Adrenal gland (tissue), 5 donors: ENCODE data around the gene CAMK2A.

Experiments used
- POLR2A ChIP-seq, 2 donors: fragments of 450-650 bp; IDR thresholded peaks; one replicate each; pipeline ENCODE4 v1.6.1; 2017; ENCODE audit warnings: antibody characterized with exemption in 2 of 2, mild to moderate bottlenecking in 2 of 2, moderate library complexity in 1 of 2
- TF ChIP-seq, protein P1 (sequence below), 6 experiments: fragments of 450-650 bp in 4 of 6; fragments of 200-600 bp in 2 of 6; sonication (generic) in 1 of 6; IDR thresholded peaks; 1 replicate in 5 of 6; 2 replicates in 1 of 6; pipeline versions ENCODE4 v1.5.1 to v1.8.0; 2016 to 2021; ENCODE audit warnings: antibody characterized with exemption in 6 of 6, mild to moderate bottlenecking in 2 of 6, moderate library complexity in 1 of 6
- donor health status: DM: no; HTN: no; CAD: no.

DNA sequence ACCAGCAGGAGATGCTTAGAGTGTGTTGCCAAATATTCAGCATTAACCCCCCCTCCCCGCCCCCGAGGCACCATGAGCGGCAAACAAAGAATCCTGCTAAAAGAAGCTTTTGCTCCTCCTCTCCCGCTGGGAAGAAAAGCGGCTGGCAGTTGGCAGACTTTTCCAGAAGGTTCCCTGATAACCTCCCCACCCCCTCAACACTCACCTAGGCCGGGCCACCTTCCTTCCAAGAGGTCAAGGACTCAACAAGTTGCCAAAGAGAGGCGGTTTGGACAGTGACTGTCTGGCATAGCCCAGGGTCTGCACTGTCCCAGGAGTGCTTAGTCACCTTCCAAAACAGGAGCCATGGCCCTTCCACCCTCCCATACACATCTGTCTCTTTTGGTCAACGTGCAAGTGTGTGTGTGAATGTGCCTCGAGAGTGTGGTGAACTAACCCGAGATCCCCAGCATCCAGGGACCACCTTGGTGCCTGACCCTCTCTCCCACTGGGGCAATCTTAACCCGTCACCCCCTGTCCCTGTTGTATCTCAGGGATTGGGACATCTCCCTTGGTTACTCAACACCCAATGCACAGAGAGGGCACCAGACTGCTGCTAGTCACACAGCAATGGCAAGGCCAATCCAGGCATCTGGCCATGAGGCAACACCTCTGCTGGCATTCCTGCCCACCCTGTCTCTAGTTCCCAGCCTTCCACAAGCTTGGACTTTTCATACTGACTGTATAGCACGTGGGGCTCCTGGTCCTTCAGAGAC is 18.9 kb downstream of the CAMK2A start:
- TF ChIP-seq POLR2A (IDR thresholded peaks at IDR 0.05): no peak
- TF ChIP-seq, protein P1, sequence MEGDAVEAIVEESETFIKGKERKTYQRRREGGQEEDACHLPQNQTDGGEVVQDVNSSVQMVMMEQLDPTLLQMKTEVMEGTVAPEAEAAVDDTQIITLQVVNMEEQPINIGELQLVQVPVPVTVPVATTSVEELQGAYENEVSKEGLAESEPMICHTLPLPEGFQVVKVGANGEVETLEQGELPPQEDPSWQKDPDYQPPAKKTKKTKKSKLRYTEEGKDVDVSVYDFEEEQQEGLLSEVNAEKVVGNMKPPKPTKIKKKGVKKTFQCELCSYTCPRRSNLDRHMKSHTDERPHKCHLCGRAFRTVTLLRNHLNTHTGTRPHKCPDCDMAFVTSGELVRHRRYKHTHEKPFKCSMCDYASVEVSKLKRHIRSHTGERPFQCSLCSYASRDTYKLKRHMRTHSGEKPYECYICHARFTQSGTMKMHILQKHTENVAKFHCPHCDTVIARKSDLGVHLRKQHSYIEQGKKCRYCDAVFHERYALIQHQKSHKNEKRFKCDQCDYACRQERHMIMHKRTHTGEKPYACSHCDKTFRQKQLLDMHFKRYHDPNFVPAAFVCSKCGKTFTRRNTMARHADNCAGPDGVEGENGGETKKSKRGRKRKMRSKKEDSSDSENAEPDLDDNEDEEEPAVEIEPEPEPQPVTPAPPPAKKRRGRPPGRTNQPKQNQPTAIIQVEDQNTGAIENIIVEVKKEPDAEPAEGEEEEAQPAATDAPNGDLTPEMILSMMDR (IDR thresholded peaks at IDR 0.05): no peak
